Ovary (tissue), 3 donors: Measurements from ENCODE around the gene PLK5.

ENCODE experiments used
- EP300 ChIP-seq: sonication (generic); formaldehyde crosslinking; IDR thresholded peaks from one replicate; pipeline ENCODE4 v1.6.1; 2017; ENCODE audit warnings: antibody characterized with exemption
- POLR2A ChIP-seq: fragments of 450-650 bp; IDR thresholded peaks from one replicate; pipeline ENCODE4 v1.6.1; 2017; ENCODE audit warnings: antibody characterized with exemption, mild to moderate bottlenecking, moderate library complexity
- TF ChIP-seq, protein P1 (sequence below), 3 donors: fragments of 450-650 bp in 2 of 3; fragments of 200-600 bp in 1 of 3; IDR thresholded peaks; one replicate each; pipeline versions ENCODE4 v1.5.1 to v1.8.0; 2016 to 2022; ENCODE audit warnings: antibody characterized with exemption in 3 of 3, mild to moderate bottlenecking in 1 of 3
- donor health status: DM: no; HTN: no; CAD: no.

DNA sequence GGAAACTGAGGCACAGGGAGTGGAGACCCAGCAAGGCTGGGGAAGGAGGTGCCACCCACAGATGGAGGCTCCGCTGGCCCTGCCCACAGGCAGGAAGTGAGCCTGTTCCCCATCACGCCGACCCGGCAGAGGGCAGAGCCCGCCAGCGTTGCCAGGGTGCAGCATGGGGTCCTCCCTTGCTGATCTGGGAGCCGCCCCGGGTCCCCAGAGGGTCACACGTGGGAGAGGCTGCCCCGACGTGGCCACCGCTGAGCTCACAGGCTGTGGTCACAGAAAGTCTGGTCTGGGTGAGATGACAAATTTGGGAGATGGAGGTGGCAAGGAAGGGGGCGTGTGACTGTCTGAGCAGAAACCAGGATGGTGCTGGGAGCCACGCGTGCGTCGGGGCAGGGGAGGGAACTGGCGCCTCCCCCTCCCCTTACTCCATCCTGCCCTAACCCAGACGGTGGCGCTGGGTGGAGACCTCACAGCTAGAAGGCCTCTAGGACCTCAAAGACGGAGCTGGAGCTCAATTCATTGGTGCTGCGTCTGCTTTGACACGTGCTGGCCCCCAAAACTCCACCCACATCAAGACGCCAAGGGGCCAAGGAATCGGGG lies 36.5 kb downstream of the PLK5 start:
- TF ChIP-seq, protein P1, sequence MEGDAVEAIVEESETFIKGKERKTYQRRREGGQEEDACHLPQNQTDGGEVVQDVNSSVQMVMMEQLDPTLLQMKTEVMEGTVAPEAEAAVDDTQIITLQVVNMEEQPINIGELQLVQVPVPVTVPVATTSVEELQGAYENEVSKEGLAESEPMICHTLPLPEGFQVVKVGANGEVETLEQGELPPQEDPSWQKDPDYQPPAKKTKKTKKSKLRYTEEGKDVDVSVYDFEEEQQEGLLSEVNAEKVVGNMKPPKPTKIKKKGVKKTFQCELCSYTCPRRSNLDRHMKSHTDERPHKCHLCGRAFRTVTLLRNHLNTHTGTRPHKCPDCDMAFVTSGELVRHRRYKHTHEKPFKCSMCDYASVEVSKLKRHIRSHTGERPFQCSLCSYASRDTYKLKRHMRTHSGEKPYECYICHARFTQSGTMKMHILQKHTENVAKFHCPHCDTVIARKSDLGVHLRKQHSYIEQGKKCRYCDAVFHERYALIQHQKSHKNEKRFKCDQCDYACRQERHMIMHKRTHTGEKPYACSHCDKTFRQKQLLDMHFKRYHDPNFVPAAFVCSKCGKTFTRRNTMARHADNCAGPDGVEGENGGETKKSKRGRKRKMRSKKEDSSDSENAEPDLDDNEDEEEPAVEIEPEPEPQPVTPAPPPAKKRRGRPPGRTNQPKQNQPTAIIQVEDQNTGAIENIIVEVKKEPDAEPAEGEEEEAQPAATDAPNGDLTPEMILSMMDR (IDR thresholded peaks at IDR 0.05) = no peak
- TF ChIP-seq POLR2A (no peak), EP300 (no peak)
